Measurements from ENCODE around the gene NDUFB4. TPM values are rescaled to one million over a fixed set of nuclear protein-coding genes. Genes with fewer than 3 reads are reported as not detected.
A peak's percentile ranks its signal among the peaks of the same experiment; 100 is the strongest.

Gene NDUFB4
- total and polyA plus RNA-seq, 9 of the 15 experiments (the other 6 are each of a cell fraction or from before 2014, with no cell fraction given) = 124 to 670 (median 227) TPM

DNA sequence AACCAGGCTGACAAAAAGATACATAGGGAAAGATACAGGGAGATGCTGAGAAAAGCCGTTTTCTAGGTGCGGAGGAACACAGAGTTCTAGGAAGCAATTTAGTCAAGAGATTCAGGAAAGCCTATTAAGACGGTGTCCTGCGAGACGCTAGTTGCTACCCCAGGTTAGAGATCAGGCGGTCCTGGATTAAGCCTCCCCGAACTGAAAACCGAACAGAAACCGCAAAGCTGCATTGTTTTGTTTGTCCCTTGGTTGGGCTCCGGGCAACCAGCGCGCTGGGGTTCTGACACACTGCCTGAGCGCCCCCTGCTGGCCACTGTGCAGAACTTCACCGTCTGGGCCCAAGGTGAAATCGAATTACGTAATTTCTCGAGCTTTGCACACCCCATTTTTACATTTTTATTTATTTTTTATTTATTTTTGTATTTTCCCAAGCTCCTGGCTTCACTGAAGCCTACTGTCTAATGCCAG is 37.3 kb upstream of the NDUFB4 start (continued):
- TF ChIP-seq, protein P1, sequence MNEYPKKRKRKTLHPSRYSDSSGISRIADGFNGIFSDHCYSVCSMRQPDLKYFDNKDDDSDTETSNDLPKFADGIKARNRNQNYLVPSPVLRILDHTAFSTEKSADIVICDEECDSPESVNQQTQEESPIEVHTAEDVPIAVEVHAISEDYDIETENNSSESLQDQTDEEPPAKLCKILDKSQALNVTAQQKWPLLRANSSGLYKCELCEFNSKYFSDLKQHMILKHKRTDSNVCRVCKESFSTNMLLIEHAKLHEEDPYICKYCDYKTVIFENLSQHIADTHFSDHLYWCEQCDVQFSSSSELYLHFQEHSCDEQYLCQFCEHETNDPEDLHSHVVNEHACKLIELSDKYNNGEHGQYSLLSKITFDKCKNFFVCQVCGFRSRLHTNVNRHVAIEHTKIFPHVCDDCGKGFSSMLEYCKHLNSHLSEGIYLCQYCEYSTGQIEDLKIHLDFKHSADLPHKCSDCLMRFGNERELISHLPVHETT (CRISPR knock-in tag; conservative IDR thresholded peaks at IDR 0.05 in 1 of 2, IDR thresholded peaks at IDR 0.05 in 1 of 2) = peak in 1 of 2 experiments; percentile 26; a peak in 1 of 4 replicates
- no peak for TF ChIP-seq MYBL2 (IDR thresholded peaks at IDR 0.05; ENCODE audit: low read depth)
- TF ChIP-seq MYBL2 (CRISPR knock-in tag; IDR thresholded peaks at IDR 0.05; ENCODE audit: borderline replicate concordance) = no peak
- TF ChIP-seq, protein P2, sequence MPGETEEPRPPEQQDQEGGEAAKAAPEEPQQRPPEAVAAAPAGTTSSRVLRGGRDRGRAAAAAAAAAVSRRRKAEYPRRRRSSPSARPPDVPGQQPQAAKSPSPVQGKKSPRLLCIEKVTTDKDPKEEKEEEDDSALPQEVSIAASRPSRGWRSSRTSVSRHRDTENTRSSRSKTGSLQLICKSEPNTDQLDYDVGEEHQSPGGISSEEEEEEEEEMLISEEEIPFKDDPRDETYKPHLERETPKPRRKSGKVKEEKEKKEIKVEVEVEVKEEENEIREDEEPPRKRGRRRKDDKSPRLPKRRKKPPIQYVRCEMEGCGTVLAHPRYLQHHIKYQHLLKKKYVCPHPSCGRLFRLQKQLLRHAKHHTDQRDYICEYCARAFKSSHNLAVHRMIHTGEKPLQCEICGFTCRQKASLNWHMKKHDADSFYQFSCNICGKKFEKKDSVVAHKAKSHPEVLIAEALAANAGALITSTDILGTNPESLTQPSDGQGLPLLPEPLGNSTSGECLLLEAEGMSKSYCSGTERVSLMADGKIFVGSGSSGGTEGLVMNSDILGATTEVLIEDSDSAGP (CRISPR knock-in tag; IDR thresholded peaks at IDR 0.05) = no peak
- no peak for TF ChIP-seq CEBPG (CRISPR knock-in tag; IDR thresholded peaks at IDR 0.05)
- TF ChIP-seq CEBPG (tag; conservative IDR thresholded peaks at IDR 0.05 in 1 of 2, IDR thresholded peaks at IDR 0.05 in 1 of 2) = peak; percentile 80 to 85
- TF ChIP-seq ATF7 (IDR thresholded peaks at IDR 0.05) = peak; percentile 90
- peak; percentile 69; the same call in 1 of the 2 replicates for TF ChIP-seq ESRRA (IDR thresholded peaks at IDR 0.05; ENCODE audit: borderline replicate concordance, low read depth)
- TF ChIP-seq HNRNPL (IDR thresholded peaks at IDR 0.05; ENCODE audit: low read depth, low read length) = no peak
- TF ChIP-seq PYGO2 (tag; IDR thresholded peaks at IDR 0.05) = no peak
- no peak for TF ChIP-seq NELFE (IDR thresholded peaks at IDR 0.05; ENCODE audit: insufficient read depth, insufficient read length)
- TF ChIP-seq, protein P3, sequence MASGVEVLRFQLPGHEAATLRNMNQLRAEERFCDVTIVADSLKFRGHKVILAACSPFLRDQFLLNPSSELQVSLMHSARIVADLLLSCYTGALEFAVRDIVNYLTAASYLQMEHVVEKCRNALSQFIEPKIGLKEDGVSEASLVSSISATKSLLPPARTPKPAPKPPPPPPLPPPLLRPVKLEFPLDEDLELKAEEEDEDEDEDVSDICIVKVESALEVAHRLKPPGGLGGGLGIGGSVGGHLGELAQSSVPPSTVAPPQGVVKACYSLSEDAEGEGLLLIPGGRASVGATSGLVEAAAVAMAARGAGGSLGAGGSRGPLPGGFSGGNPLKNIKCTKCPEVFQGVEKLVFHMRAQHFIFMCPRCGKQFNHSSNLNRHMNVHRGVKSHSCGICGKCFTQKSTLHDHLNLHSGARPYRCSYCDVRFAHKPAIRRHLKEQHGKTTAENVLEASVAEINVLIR (CRISPR knock-in tag; IDR thresholded peaks at IDR 0.05) = no peak
- TF ChIP-seq KLF1 (tag; IDR thresholded peaks at IDR 0.05) = no peak
- TF ChIP-seq PTBP1 (IDR thresholded peaks at IDR 0.05; ENCODE audit: low read depth, low read length) = no peak
- TF ChIP-seq, protein P4, sequence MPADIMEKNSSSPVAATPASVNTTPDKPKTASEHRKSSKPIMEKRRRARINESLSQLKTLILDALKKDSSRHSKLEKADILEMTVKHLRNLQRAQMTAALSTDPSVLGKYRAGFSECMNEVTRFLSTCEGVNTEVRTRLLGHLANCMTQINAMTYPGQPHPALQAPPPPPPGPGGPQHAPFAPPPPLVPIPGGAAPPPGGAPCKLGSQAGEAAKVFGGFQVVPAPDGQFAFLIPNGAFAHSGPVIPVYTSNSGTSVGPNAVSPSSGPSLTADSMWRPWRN (IDR thresholded peaks at IDR 0.05; ENCODE audit: low read depth) = no peak
- TF ChIP-seq NONO (IDR thresholded peaks at IDR 0.05; ENCODE audit: low read depth in 2 of 2, low read length in 1 of 2) = no peak
- TF ChIP-seq ZNF79 (CRISPR knock-in tag; IDR thresholded peaks at IDR 0.05; ENCODE audit: low read depth) = no peak
- peak; percentile 37; the same call in 1 of the 2 replicates for TF ChIP-seq CTBP1 (IDR thresholded peaks at IDR 0.05; ENCODE audit: borderline replicate concordance)
- TF ChIP-seq ZKSCAN8 (CRISPR knock-in tag; IDR thresholded peaks at IDR 0.05) = no peak
- TF ChIP-seq RAD21 (CRISPR knock-in tag; conservative IDR thresholded peaks at IDR 0.05 in 1 of 2, IDR thresholded peaks at IDR 0.05 in 1 of 2) = peak; percentile 79 to 82
- TF ChIP-seq NCOA4 (IDR thresholded peaks at IDR 0.05; ENCODE audit: partially characterized antibody) = no peak
- TF ChIP-seq SOX6 (IDR thresholded peaks at IDR 0.05) = 0 out of 2 replicates have a peak, but pooled peaks have one; percentile 31
- TF ChIP-seq CBFB (CRISPR knock-in tag; IDR thresholded peaks at IDR 0.05) = 0 out of 2 replicates have a peak, but pooled peaks have one; percentile 24
- TF ChIP-seq POLR3G (IDR thresholded peaks at IDR 0.05; ENCODE audit: extremely low read depth, insufficient read length, insufficient replicate concordance) = no peak
- TF ChIP-seq HLTF (IDR thresholded peaks at IDR 0.05) = no peak

Data from K562 (cell line).